ENCODE measurements around the gene ITCH.

ITCH gene

DNA sequence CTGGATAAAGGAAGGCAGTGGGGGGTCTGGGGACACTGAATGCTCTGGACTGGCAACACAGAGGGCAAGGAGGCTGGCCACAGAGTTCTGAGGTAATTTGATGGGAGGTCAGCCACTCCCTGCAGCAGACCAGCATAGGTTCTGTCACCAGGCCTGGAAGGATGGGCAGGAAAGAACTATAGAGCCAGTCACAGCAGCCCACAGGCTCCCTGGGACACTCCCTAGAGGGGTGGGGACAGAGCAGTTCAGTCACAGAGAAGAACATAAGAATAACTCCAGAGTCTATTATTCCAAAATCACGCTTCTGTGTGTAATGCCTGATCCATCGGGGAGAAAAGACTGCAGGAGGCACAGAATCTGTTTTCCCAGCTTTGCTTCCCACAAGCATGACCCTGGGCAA, 172.8 kb downstream of the ITCH start:
- no peak for DNase-seq

DNA sequence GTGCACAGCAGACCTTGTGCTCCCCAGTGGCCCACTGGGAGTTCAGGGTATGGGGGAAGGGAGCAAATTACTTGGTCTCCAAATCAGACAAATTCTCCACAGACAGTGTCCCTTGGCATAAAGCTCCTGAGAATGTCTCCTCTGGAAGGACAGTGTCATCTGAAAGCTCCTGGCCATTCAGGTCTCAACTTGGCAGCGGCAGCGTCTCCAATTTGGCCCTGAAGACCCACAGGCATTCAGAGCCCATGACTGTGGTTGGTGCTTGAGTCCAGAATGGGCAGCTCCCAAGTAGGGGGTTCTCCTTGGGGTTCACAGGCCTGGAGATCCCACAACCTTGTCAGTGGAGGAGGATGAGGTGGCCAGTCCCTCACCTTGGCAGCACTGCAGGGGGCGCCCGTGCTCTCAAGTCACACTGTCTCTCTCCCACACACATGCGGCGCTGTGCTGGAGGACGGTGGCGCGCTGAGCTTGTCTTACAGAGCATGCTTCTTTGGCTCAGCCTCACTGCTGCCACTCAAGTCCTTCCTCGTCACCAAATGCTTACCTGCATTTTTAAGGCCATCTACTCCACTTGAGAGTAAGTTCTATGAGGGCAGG, 173.8 kb downstream of the ITCH start:
- DNase-seq, result peak; percentile 31 to 33

DNA sequence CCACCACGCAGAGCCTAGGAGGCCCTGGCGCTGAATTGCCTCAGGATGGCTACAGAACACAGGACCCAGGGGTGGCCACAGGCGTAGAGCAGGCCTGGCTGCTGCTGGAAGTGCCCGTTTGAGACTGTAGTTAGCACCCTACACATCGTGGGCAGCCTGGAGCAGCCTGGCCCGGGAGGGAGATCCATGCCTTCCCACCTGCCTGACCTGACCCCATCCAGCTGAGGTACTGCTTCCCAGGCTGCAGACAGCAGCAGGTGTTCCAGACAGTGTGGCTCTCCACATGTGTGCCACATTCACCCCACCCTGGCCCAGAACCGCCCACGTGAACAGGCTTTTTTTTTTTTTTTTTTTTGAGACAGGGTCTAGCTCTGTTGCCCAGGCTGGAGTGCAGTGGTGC, 174.6 kb downstream of the ITCH start:
- no peak for DNase-seq

DNA sequence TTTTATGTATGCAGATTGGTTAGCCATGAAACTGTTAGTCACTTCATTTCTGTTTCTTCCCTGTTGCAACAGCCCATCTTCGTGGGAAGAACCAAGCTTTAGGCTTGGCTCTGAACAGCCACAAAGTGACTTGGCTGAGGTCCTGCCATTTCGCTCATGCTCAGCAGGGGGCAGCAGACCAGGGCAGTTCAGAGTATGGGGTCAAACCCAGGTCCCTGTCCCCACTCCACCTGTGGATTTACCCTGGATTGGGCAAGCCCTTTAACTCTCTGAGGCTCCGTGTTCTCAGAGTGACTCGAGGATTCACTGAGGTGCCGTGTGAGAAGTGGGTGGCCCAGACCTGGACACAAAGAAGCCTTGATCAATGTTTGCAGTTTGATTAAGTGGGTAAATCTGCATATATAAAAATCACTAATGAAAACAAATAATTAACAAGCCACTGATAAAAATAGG, 175.6 kb downstream of the ITCH start:
- peak in 1 of 2 experiments; percentile 18 for DNase-seq

DNA sequence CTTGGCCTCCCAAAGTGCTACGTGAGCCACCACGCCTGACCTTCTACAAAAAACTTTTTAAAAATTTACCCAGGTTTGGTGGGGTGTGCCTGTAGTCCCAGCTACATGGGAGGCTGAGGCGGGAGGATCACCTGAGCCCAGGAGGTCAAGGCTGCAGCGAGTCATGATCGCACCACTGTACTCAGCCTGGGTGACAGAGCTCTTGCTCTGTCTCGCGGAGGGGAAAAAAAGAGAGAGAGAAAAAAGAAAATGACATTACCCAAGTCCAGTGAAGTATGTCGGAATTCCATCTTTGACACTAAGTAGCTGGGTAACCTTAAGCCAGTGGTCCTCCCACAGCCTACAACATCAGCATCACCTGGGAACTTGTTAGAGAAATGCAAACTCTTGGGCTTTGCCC, 176.7 kb downstream of the ITCH start:
- no peak for DNase-seq

DNA sequence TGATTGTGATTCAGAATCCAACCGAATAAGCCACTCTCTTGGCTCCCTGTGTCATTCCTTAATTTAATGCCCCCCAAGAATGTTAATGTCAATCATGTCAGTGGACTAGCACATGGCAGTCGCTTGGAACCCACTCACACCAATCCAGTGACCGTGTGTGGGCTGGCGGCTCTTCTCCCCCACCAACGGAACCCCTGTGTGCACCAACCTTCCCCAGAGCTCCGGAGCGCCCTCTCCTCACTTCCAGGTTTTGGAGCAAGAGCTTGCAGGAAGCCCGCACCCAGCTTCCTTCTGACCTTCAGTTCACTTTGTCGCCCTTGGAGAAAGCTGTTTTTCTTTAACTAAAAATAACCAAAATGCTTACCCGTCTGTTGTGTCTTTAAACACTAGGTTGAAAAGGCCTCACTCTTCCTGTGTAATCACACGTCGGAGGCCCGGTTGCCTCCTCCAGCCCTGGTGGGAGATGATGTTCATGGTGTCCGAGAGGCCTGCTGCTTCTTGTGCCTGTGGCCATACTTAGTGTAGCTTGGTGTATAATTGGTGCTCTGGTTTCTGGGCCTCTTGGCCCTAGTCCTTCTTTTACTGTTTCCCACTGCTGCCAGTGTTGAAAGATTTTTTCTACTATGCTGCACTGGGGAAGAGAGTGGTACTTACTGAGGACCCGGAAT, 177.7 kb downstream of the ITCH start:
- DNase-seq, result no peak

DNA sequence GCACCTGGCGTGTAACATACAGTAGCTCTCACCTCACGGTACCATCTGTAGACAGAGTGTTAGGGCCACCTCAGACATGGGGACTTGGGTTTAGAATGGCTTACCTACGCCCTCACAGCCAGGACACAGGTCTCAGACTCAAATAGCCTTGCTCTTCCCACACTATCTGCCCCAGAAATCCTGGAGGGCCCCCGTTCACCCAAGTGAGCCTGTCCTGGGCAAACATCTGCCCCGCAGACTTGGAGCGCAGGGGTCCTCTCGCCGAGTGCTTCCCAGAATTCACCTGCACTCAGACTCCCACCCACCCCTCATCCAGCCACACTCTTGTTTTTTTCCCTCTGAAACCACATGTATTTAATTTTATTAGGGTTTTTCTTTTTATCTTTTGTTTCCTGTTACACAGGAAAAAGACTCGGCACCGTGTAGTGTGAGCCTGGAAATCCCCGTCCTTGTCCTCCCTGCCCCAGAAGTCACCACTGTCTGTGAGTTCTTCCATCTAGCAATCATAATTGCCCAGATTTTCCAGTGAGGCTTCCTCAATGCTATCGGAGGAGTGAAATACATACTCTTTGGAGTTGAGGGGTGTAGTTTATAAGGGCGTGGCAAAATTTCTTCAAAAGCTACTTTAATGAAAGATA, 178.3 kb downstream of the ITCH start:
- no peak for DNase-seq

DNA sequence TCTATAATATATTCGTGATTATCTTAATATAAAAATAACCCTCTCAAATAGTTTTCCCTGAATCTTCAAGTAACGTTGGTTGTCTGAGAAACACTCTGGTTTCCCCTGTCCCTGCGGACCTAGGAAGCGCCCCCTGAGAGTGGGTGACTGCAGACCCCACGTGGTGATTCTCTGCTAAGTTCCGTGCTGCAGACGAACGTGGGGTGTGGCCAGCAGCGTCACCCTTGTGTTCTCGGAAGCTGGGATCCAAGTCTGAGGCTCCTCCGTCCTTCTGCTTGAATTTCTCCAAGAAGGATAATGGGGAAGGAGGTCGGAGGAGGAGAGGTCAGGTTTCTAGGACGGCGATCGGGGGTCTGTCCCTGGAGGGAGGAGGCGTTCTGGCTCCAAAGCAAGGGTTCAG, 178.8 kb downstream of the ITCH start:
- DNase-seq, result no peak

DNA sequence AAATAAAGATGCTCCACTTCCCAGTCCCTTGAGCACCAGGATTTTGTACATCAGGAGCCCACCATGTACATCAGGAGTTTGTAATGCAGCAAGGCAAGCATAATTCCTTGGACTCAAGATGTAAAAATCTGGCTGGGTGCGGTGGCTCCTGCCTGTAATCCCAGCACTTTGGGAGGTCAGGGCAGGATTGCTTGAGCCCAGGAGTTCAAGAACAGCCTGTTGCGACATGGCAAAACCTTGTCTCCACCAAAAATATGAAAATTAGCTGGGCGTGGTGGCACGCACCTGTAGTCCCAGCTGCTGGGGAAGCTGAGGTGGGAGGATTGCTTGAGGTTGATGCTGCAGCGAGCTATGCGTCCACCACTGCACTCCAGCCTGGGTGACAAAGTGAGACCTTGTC, 179.4 kb downstream of the ITCH start:
- DNase-seq, result no peak

DNA sequence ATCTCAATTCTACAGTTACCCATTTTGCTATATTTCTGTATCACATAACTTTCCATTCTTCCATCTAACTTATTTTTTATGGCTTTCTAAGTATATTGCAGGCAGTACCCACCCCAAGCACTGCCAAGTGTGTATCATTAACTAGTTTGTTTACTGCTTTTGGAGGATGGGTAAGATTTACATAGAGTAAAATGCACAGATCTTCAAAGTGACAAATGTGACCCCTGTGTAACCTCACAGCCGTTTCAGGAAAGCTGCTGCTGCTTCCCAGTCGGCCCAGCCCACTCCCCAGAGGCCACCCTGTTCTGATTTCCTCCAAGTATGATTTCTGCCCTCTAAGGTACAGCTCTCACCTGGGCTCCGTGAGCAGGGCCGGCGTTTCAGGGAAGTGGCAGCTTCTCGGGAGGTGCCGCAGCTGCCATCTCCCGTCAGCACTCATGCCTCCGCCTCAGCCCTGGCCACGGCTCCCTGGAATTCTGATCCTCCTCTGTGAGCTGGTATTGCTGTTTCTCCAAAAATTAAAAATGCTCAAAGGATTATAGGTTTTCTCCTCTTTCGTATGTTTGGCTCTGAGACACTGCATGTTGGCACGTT, 180.5 kb downstream of the ITCH start:
- DNase-seq, result no peak

DNA sequence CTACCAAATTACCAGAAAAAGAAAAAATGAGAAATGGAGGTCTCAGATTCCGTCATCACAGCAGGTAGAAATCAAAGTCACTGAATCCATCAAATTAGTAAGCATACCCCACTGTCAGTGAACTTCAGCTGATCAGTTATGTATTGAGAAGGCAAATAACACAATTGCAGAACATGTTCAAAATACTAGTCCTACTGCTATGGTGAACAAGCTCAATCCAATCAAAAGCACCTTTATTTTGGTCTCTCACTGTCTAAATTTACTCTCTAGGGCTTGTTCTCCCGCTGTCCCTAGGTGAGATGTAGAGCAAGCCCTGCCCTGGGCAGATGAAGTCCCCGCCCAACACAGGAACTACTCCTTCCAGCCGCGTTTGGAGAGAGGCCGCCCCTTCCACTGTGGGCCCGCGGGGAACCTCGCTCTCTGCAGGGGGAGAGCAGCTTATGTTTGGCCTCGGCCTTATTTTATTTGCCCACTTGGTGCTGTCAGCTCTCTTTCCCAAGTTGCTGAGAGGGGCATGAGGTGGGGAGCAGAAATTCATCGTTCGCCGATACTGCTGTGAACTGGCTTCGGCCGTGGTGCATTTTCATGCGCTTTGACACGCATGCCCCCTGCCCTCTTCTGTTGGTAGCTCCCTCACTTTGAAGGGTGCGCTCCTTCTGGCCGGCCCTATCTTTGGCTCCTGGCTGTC, 181.2 kb downstream of the ITCH start:
- DNase-seq, result no peak

DNA sequence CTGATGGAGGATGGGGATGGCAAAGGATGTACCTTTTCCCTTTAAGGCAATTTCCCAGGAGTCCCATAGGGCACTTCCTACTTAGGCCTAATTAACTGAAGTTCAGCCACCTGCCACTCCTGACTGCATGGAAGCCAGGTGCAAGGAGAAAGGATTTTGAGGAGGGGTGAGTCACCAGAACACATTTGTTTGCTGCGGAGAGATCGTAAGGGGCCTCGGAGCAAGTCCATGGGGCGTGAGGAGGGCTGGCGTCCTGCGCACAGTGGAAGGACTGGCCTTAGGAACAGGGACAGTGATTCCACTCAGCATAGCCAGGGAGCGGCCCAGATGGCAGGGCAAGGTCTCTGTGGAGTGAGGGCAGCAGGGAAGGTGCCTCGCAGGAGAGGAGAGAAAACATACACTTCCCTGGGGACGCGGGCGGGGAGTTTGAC, 183.7 kb downstream of the ITCH start:
- DNase-seq, result peak; percentile 66 to 70

DNA sequence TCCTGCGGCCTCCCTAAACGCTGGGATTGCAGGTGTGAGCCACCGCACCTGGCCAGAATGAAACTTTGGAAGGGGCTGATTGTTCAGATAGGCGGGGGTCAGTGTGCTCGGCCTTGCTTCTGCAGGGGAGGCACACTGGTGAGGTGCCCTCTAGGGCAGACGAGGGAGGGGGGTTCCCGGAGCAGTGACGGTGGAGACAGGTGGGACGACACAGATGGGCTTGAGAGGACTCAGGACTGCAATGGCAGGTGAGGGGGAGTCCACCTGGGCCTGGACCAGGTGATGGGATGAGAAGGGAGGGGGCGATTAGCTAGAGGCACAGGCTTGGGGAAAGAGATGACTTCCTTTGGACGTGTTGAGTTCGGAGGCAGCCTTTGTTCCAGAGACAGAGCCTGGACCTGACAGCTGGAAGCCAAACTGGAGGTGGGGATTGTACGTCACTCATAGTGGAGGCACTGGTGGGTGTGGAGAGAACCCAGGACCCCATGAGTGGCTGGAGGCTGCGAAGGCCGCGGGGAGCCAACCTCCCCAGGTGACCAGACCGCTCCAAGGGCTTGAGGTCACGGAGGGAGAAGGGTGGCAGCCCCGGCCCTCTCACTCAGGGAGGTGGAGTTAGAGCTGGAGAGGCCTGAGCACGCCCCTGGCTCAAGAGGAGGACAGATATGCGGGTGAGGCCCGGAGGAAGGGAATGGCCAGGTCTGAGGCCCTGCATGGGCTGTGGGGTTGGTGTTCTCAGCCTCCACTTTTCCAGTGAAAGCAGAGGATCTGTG, 185.0 kb downstream of the ITCH start:
- no peak for DNase-seq

DNA sequence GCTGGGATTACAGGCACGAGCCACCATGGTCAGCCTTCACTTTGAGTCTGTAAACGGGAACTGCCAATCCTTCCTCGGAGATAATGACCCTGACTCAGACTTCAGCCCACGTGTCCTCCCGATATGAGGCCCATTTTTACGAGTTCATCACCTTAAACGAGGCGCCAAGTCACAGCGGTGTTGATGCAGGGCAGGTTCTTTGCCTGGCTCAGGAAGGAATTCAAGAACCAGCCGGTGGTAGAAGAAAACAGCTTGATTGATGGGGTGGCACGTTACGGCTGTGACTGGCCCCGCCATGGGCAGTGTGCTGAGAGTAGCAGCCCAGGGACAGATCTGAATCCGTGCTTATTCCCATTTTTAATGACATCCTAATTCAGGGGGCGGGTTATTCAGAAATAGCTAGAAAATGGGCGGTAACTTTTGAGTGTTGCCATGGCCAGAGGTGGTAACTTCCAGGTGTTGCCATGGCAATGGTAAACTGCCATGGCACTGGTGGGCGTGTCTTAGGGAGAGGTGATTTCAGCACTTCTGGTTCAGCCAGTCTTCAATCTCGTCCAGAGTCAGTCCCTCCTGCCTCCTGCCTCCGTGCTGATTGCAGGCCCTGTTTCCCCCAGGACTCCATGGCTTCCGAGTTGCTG, 186.3 kb downstream of the ITCH start:
- no peak for DNase-seq

DNA sequence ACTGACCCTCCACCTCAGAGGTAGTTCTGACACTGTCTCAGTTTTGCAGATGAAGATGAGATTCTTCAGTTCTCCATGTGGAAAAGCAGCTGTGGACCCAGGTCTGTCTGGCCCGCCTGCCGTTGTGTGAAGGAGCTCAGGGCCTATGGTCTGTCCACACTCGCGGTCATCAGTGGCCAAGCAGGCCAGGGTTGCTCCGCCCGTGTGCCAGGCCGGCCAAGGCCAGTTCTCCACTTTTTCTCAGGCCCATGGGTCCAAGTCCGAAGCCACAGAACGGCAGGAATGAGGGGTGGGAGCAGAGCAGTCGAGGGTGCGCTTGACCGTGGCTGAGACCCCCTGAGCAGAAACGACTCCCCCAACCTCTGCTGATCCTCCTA, 186.8 kb downstream of the ITCH start:
- no peak for DNase-seq

DNA sequence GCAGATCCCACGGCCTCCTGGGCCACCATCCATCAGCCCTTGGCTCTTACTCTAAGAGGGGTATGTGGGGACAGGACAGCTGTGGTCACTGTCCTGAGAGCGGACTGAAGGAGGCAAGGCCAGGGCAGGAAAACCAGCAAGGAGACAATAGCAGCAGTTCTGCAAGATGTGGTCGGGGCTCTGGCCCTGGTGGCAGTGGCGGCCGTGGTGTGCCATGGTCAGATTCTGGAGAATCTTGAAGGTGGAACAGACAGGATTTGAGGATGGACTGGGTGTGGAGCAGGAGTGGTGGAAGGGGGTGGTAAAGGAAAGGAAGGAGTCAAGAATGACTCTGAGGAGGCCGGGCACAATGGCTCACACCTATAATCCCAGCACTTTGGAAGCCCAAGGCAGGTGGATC, 189.5 kb downstream of the ITCH start:
- DNase-seq, result no peak

DNA sequence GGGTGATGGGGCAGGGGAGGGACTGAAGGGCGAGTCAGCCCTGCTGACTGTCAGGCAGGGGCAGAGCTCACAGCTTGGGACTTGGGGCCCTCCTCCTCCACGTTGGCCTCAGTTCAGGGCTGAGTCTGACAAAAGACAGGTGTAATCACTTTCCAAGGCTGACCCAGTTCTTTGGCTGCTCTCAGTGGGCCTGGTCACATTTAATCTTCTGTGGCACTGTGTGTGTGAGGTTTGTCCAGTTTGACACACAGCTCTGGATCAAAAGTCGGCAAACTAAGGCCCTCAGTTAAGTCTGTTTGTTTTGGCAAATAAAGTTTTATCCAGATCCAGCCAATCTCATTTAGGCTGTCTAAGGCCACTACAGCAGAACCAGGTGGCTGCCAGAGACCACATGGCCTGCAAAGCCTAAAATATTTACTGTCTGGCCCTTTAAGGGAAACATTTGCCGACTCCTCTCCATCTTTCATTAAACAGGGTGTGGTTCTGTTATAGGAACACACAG, 190.3 kb downstream of the ITCH start:
- DNase-seq, result no peak

DNA sequence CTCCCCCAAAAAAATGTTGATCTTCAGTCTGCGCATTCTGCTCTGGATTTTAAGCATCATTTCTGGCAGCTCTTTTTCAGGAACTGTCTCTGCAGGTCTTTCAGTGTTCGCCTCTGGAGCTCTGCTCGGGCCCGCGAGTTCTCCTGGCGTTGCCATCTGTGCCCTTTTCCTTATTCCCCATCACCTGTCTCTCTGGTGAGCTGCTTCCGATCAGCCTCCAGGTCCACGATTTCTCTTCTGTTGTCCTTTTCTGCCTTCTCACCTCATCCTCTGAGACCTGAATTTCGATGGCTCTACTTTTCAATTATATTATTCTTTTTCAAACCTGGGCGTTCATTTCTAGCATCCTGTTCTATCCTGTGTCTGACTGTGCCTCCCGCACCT, 194.9 kb downstream of the ITCH start:
- no peak for DNase-seq

DNA sequence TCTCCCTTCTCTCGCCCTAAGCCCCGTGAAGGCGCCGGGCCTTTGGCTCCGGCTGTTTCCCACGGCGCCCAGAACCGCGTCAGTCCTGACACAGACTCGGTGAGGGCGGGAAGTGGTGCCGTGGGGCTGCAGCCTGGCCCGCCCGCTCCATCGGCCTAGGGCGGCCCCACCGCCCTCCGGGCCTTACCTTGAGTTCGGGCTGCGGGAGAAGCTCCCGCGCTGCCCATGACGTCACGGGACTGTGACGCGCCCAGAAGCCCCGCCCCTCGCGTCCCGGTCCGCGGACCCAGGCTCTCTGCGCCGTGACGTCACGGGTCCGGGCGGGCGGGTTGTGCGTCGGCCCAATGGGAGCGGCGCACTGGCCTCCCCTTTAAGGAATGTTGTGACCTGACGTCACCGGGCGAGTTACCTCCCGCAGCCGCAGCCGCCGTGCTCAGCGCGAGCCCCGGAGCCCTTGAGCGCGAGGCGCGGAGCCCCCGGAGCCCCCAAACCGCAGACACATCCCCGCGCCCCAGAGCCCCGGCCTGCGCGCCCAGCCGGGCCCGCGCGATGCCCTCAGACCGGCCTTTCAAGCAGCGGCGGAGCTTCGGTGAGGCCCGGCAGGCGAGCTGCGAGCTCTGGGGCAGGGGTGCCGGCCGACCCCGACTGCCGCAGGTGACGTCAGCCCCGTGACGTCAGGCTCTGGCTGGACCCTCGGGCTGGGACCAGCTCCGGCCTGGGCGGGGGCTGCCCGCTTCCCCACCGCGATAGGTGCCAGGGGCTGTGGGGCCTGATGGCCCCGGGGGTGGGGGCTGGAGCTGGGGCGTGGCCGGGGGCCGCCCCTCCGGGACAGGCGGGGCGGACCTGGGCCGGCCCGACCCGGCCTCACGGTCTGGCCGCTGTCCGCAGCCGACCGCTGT, 195.5 kb downstream of the ITCH start, which contains the start of gene MAP1LC3A:
Gene MAP1LC3A, plus strand, starts transcription at position 399 of the 899 bp plus-strand sequence. Its CDS starts 151 bp downstream, at position 550.
- peak; percentile 43 to 68 for DNase-seq

DNA sequence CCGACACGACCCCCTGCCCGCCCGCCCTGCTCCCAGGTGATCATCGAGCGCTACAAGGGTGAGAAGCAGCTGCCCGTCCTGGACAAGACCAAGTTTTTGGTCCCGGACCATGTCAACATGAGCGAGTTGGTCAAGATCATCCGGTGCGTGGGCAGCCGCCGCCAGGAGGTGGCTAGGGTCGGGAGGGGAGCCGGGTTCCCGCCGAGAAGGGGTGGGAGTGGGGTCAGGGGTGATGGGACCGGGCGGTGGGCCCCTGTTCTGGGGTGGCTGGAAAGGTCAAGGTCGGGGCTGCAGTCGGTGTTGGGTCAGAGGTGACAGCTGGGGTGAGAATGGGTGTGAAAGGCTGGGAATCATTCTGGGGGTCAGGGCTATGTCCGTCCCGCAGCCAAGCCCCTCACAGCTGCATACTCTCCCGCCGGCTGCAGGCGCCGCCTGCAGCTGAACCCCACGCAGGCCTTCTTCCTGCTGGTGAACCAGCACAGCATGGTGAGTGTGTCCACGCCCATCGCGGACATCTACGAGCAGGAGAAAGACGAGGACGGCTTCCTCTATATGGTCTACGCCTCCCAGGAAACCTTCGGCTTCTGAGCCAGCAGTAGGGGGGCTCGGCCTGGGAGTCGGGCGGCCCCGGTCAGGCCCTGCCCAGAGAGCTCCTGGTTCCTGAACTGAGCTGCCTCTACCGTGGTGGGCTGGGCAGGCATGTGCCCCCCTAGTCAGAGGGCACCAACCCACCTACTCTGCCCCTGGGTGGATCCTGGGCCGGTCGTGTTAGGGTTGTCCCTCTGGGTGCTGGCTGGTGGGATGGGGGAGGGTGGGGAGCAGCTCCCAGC, 196.5 kb downstream of the ITCH start:
- no peak for DNase-seq

Data from SHP77 (cell line).